ENCODE results near the gene CTSS.

- no peak for TF ChIP-seq POLR2A (IDR thresholded peaks at IDR 0.05; ENCODE audit: low read depth, low read length)
- TF ChIP-seq POLR2AphosphoS5 (IDR thresholded peaks at IDR 0.05; ENCODE audit: low read depth, low read length), result no peak
- TF ChIP-seq POU2F2 (IDR thresholded peaks at IDR 0.05; ENCODE audit: low read depth, low read length), result no peak
- no peak for TF ChIP-seq TAF1 (IDR thresholded peaks at IDR 0.05; ENCODE audit: low read depth, low read length)
- no peak for TF ChIP-seq SPI1 (IDR thresholded peaks at IDR 0.05; ENCODE audit: low read depth, low read length)
- TF ChIP-seq PAX5 (IDR thresholded peaks at IDR 0.05; ENCODE audit: insufficient read depth, low read length, severe bottlenecking), result no peak
These were observed 9.7 kb upstream of the CTSS start for GRCh38 chr1:150775276-150775675.
